Subcutaneous adipose tissue (tissue), 4 donors: ENCODE results near the gene EFNA1. TPM values are rescaled to one million over a fixed set of nuclear protein-coding genes. Genes with fewer than 3 reads are reported as not detected.

ENCODE experiments used
- CTCF ChIP-seq: fragments of 450-650 bp; IDR thresholded peaks from one replicate; pipeline ENCODE4 v1.5.1; 2016; ENCODE audit warnings: low read depth, mild to moderate bottlenecking, control low read depth, antibody characterized with exemption, moderate library complexity
- total RNA-seq, 4 donors: library from RNA; depleted of rRNA; stranded (reverse); fragments of >200 nt; gene quantifications; one replicate each; pipeline ENCODE4 v1.1.0, GENCODE V29; 2016

Gene EFNA1
- total RNA-seq, 4 donors from 2014 or later, result 12.4 to 32.6 (median 16.8) TPM

DNA sequence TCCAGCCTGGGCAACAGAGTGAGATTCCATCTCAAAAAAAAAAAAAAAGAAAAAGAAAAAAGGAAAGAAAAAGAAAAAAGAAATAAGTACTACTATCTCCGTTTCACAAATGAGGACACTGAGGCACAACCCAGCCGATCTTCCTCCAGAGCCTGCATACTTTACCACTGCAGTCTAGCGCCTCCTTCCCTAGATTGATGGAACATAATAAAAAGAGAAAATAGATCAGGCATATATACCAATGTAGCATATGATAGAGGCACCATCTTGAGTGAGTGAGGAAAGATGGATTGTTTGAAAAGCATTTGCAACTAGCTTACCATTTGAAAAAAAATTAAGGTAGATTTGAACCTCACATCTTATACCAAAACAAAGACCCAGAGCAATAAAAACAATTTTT is 17.8 kb downstream of the EFNA1 start:
- TF ChIP-seq CTCF, result no peak

DNA sequence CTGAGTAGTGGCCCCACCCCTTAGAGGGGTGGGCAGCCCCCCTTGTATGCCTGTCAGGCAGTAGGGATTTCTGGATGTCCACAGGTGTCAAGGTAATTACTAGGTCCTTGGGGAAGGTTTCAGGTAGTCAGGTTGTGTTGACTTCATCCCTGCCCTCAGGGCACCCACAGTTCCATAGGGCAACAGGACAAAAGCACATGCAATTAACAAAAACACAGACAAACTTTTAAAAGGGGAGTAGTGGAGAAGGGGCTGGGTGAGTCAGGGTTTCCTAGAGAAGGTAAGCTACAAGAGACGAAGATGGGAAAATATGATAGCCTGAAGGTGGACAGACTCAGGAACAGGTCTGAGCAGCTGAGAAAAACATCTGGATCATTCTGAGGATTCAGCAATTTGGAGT is 31.3 kb downstream of the EFNA1 start:
- no peak for TF ChIP-seq CTCF

GRCh38 chr1:155160128-155160527 is 32.5 kb downstream of the EFNA1 start:
- TF ChIP-seq CTCF, result no peak

GRCh38 chr1:155166051-155166470 is 38.4 kb downstream of the EFNA1 start:
- TF ChIP-seq CTCF, result no peak

GRCh38 chr1:155166471-155167165 is 38.9 kb downstream of the EFNA1 start:
- no peak for TF ChIP-seq CTCF

DNA sequence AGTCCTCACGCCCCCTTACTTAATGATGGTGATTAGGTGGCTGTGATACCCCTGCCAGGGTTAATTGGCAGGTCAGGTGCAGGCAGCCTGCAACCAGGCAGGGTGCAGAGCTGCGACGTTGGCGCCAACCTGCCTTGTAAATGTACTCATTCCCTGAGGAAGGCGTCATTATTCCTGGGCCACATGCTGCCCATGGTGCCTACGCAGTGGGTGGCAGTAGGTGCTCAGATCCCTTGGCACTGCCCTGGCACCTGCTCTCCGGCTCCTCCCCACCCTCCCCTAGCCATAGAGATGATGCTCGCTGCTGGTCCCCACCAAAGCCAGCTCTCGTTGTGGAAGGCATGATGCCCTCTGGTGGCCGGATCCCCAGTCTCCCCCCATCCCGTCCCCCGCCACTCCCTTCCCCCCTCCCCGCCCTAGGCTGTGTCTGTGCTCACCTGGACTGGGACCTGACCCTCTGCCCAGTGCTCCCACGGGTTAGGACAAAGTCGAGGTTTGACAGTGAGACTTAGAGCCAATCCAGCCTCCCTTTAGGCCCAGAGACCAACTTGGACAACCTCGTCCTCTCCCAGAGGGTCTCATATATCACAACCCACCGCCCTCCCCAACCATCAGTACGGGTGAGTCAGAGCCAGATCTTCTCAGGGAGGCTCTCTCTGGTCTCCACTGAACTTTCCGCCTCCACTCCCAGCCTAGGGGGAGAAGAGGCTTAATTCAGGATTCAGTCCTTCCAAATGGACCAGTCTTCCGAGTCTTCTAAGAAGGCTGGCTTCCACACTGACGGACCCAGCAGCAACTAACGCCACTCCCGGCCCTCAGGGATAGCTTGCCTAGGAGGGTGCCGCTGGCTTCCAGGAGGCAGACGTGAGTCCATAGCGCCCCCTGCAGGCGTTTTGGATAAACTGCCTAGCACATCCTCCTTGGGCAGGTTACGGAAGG is 39.8 kb downstream of the EFNA1 start:
- no peak for TF ChIP-seq CTCF

DNA sequence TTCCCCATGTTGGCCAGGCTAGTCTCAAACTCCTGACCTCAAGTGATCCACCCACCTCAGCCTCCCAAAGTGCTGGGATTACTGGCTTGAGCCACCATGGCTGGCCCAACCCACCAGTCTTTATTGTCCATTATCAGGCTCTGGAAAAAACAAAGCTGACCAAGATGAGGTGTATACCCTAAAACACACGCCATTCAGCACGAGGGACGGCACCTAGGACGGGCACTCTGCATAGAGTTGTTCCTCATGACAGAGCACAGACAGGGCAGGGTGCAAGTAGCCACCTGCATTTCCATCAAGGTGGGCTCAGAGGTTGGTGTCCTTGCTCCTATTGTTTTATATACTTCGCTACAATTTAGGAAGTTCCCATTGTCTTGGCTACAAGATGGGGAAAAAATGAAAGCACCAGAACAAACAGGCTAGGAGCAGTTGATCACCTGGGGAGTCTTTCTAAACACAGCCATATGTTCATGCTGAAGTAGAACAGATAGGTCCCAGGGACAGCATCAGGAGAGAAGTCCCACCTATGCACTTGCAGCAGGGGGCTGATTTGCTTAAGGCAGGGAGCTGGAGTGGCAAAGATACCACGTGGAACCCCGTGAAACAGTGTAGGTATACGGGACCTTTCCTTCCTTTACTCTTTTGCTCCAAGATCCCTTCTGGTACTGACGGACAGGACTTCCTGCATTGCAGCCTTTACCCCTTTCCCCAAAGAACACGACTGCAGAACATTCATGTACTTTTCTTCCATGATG is 41.0 kb downstream of the EFNA1 start:
- no peak for TF ChIP-seq CTCF
